Hepatocyte (in vitro differentiated cells): ENCODE results near the gene RAB4B. TPM values are rescaled to one million over a fixed set of nuclear protein-coding genes. Genes with fewer than 3 reads are reported as not detected.

Experiments used
- DNase-seq: peaks from one replicate; pipeline ENCODE4 v3.0.0-alpha.2; 2016; ENCODE audit warnings: low spot score
- H2AFZ ChIP-seq: fragments of 200-600 bp; sonication (generic); 2 replicates; pipeline ENCODE4 v1.6.0; 2016; ENCODE audit warnings: antibody characterized with exemption, mild to moderate bottlenecking
- H3K27ac ChIP-seq: fragments of 200-600 bp; sonication (generic); 2 replicates; pipeline ENCODE4 v1.5.1; 2016; ENCODE audit warnings: mild to moderate bottlenecking
- H3K27me3 ChIP-seq: fragments of 200-600 bp; sonication (generic); 2 replicates; pipeline ENCODE4 v1.6.1; 2016
- H3K36me3 ChIP-seq: fragments of 200-600 bp; sonication (generic); replicated peaks from 2 replicates; pipeline ENCODE4 v1.5.1; 2016; ENCODE audit warnings: low read depth; ENCODE audit not compliant: insufficient read depth
- H3K4me1 ChIP-seq: fragments of 200-600 bp; sonication (generic); 2 replicates; pipeline ENCODE4 v1.5.1; 2016; ENCODE audit warnings: mild to moderate bottlenecking, moderate library complexity; ENCODE audit not compliant: insufficient read depth
- H3K4me2 ChIP-seq: fragments of 200-600 bp; sonication (generic); 2 replicates; pipeline ENCODE4 v1.6.0; 2016
- H3K4me3 ChIP-seq: fragments of 200-600 bp; sonication (generic); 2 replicates; pipeline ENCODE4 v1.5.1; 2016; ENCODE audit warnings: mild to moderate bottlenecking
- H3K79me2 ChIP-seq: fragments of 200-600 bp; sonication (generic); 2 replicates; pipeline ENCODE4 v1.6.0; 2017; ENCODE audit warnings: mild to moderate bottlenecking
- H3K9me2 ChIP-seq: fragments of 200-600 bp; sonication (generic); replicated peaks from 2 replicates; pipeline ENCODE4 v1.6.0; 2017; ENCODE audit warnings: mild to moderate bottlenecking; ENCODE audit not compliant: insufficient read depth
- H3K9me3 ChIP-seq: fragments of 200-600 bp; sonication (generic); 2 replicates; pipeline ENCODE4 v1.5.1; 2016; ENCODE audit warnings: low read depth, mild to moderate bottlenecking
- H4K20me1 ChIP-seq: fragments of 200-600 bp; sonication (generic); 2 replicates; pipeline ENCODE4 v1.6.0; 2016; ENCODE audit warnings: mild to moderate bottlenecking; ENCODE audit not compliant: insufficient read depth, poor library complexity, severe bottlenecking
- EZH2 ChIP-seq: fragments of 200-600 bp; sonication (generic); IDR thresholded peaks from 2 replicates; pipeline ENCODE4 v1.6.1; 2016; ENCODE audit warnings: antibody characterized with exemption, mild to moderate bottlenecking, borderline replicate concordance
- EZH2phosphoT487 ChIP-seq: fragments of 200-600 bp; sonication (generic); IDR thresholded peaks from one replicate; pipeline ENCODE4 v1.6.1; 2018; ENCODE audit warnings: antibody characterized with exemption, mild to moderate bottlenecking, low read depth, moderate library complexity; ENCODE audit not compliant: unreplicated experiment, severe bottlenecking
- WGBS: methylation state at CpG from one replicate; pipeline ENCODE4 v1.1.6; 2016; ENCODE audit warnings: low lambda C conversion rate; ENCODE audit errors: missing lambda C conversion rate; 5-methylcytosine and 5-hydroxymethylcytosine counted together
- polyA plus RNA-seq: library from polyadenylated mRNA; unstranded; fragments of >200 nt; fragmentation: Nextera tagmentation; extraction: Ambion mirVana; gene quantifications from 2 replicates; pipeline ENCODE4 v1.2.1, GENCODE V29; 2016
- total RNA-seq: library from RNA; depleted of rRNA; stranded (reverse); fragments of >200 nt; gene quantifications from 2 replicates; pipeline ENCODE4 v1.2.3, GENCODE V29; 2014
- TF ChIP-seq, protein P1 (sequence below): fragments of 200-600 bp; sonication (generic); IDR thresholded peaks from 2 replicates; pipeline ENCODE4 v1.5.1; 2016; ENCODE audit warnings: antibody characterized with exemption, mild to moderate bottlenecking; ENCODE audit not compliant: poor library complexity

RAB4B gene
- total and polyA plus RNA-seq, 2 experiments from 2014 or later = 20.2 to 49.3 TPM

DNA sequence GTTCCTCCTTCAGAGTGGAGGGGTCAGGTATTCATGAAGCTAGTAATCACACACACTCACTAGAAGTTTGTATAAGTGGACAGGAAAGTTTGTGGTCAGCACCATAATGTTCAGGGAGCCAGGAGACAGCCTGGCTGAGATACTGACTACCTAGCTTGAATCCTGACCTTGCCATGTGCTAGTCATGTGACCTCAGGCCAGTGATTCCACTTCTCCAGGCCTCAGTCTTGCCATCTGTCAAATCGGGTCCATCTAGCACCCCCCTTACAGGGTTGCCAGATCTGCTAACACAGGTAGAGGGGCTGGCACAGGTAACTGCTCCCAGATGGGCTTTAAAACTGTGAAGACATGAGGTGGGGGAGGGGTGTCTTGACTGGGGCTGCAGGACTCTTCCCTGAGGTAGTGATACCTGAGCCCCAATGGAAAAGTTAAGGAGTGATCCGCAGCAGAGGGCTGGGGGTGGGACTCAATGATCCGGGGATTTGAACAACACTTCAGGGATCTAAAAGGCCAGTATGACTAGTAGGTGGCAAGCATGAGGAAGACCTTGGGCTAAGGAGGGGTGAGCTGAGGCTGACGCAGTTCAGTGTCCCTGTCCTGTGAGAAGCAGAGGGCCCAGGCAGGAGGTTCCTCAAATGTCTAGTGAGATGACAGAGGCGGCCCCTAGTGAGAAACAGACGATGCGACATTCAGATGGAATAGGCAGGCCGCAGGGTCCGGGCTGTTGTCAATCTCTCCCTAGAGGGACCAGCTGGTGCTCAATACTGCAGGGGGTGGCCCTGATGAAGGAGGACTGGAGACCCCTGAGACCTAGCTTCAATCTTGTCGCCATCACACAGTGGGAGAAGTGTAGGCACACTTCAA is 36.3 kb upstream of the RAB4B start:
- Histone ChIP-seq H3K9me2 (no peaks in the 10 kb centered on the region), H3K9me3 (no peaks in the 10 kb centered on the region), H4K20me1 (no peaks in the 10 kb centered on the region), H3K4me3 (no peak overlapping the region), H3K36me3 (no peaks in the 10 kb centered on the region), H3K79me2 (no peaks in the 10 kb centered on the region), H2AFZ (no peak overlapping the region), H3K4me1 (peaks cover 10% of the 10 kb centered on the region), H3K27ac (peak overlapping the region; percentile 68), H3K4me2 (no peak overlapping the region), H3K27me3 (no peaks in the 10 kb centered on the region)
- no peak for DNase-seq
- WGBS = 84% methylated on average over 10 of the region's 10 CpGs
- TF ChIP-seq, protein P1, sequence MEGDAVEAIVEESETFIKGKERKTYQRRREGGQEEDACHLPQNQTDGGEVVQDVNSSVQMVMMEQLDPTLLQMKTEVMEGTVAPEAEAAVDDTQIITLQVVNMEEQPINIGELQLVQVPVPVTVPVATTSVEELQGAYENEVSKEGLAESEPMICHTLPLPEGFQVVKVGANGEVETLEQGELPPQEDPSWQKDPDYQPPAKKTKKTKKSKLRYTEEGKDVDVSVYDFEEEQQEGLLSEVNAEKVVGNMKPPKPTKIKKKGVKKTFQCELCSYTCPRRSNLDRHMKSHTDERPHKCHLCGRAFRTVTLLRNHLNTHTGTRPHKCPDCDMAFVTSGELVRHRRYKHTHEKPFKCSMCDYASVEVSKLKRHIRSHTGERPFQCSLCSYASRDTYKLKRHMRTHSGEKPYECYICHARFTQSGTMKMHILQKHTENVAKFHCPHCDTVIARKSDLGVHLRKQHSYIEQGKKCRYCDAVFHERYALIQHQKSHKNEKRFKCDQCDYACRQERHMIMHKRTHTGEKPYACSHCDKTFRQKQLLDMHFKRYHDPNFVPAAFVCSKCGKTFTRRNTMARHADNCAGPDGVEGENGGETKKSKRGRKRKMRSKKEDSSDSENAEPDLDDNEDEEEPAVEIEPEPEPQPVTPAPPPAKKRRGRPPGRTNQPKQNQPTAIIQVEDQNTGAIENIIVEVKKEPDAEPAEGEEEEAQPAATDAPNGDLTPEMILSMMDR = no peak
- TF ChIP-seq EZH2 (no peak), EZH2phosphoT487 (no peak)

DNA sequence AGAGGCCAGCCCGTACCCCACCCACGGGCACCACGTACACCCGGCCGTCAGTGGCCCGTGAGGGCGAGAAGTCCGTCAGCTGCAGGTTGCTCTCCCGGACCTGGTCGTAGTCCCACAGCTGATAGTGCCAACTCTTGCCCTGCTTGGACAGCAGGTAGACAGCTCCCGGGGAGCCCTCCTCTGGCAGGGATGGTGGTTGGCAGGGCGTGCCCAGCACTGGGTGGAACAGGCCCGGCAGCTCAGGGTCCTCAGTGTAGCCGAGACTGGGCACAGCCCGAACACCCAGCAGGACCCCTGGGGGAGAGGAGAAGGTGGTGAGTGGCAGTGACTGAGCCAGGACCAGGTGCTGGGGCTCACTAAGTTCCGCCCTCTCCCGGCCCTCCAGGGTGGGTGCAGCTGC is 35.6 kb upstream of the RAB4B start:
- H3K36me3 ChIP-seq = no peaks in the 10 kb centered on the region
- no peak for TF ChIP-seq EZH2
- TF ChIP-seq, protein P1 = no peak
- no peak for TF ChIP-seq EZH2phosphoT487
- H3K9me2 ChIP-seq = no peaks in the 10 kb centered on the region
- no peaks in the 10 kb centered on the region for H3K79me2 ChIP-seq
- no peak overlapping the region for H2AFZ ChIP-seq
- 94% methylated on average over 17 of the region's 17 CpGs for WGBS
- H3K4me3 ChIP-seq = no peak overlapping the region
- peaks cover 10% of the 10 kb centered on the region for H3K4me1 ChIP-seq
- H3K4me2 ChIP-seq = no peak overlapping the region
- no peaks in the 10 kb centered on the region for H3K9me3 ChIP-seq
- no peaks in the 10 kb centered on the region for H4K20me1 ChIP-seq
- no peak overlapping the region for H3K27ac ChIP-seq
- no peak for DNase-seq
- H3K27me3 ChIP-seq = no peaks in the 10 kb centered on the region

DNA sequence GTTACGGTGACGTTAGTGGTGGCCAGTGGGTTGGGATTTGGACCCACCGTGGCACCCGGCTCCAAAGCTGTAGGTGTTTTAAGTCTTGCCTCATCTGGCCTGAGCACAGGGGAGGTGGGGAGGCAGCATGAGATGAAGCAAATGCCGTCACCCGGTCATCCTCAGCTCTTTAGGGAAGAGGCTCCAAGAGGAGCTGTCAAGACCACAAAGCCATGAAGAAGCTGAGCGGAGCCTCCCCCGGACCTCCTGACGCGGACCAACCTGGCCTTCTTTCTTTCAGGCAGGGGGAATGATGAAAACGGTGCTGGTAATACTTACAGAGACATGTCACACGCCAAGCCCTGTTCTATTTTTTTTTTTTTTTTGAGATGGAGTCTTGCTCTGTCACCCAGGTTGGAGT is 35.2 kb upstream of the RAB4B start:
- Histone ChIP-seq H4K20me1 (no peaks in the 10 kb centered on the region), H3K27ac (no peak overlapping the region), H3K9me2 (no peaks in the 10 kb centered on the region), H3K4me2 (no peak overlapping the region), H3K36me3 (no peaks in the 10 kb centered on the region), H2AFZ (no peak overlapping the region), H3K79me2 (no peaks in the 10 kb centered on the region), H3K9me3 (no peaks in the 10 kb centered on the region), H3K4me3 (no peak overlapping the region), H3K27me3 (no peaks in the 10 kb centered on the region), H3K4me1 (peaks cover 10% of the 10 kb centered on the region)
- 95% methylated on average over 12 of the region's 12 CpGs for WGBS
- no peak for DNase-seq
- no peak for TF ChIP-seq EZH2

DNA sequence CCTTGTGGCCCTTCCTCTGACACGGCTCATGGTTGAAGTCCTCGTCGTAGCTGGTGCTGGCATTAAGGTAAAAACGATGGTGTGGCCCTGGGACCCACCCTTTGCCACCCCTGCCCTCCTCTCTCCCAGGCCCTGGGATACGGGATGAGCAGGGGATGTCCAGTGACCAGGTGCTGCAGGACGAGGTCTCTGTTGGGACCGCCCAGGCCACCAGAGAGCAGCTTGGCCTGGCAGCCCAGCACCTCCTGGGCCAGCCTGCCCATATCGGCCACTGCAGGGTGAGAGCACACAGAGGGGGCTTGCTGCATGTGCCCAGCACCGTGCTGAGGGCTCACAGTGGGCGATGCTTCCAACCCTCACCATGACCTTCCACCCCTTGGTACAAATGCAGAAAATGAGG is 34.1 kb upstream of the RAB4B start:
- H3K9me2 ChIP-seq = no peaks in the 10 kb centered on the region
- no peak overlapping the region for H3K4me3 ChIP-seq
- no peaks in the 10 kb centered on the region for H3K27me3 ChIP-seq
- no peak for DNase-seq
- WGBS = 96% methylated on average over 10 of the region's 10 CpGs
- no peaks in the 10 kb centered on the region for H3K9me3 ChIP-seq
- peaks cover 10% of the 10 kb centered on the region for H3K4me1 ChIP-seq
- no peak overlapping the region for H2AFZ ChIP-seq
- H3K79me2 ChIP-seq = no peaks in the 10 kb centered on the region
- H3K4me2 ChIP-seq = no peak overlapping the region
- no peaks in the 10 kb centered on the region for H4K20me1 ChIP-seq
- H3K27ac ChIP-seq = no peak overlapping the region
- TF ChIP-seq EZH2 = no peak
- TF ChIP-seq EZH2phosphoT487 = no peak
- TF ChIP-seq, protein P1 = no peak
- no peaks in the 10 kb centered on the region for H3K36me3 ChIP-seq
